SH-SY5Y (cell line): ENCODE results near the gene ADGRG1.

ENCODE experiments used
- GATA2 ChIP-seq: IDR thresholded peaks from 2 replicates; pipeline ENCODE4 v1.6.1; 2011; ENCODE audit warnings: mild to moderate bottlenecking, low read depth, low read length
- GATA3 ChIP-seq: IDR thresholded peaks from 2 replicates; pipeline ENCODE4 v1.6.1; 2011; ENCODE audit warnings: low read depth, mild to moderate bottlenecking, low read length, moderate library complexity

- TF ChIP-seq GATA2, result no peak
- TF ChIP-seq GATA3, result no peak
Observed at GRCh38 chr16:57638381-57638780, 10.0 kb downstream of the ADGRG1 start.
